Uterus (tissue), 4 donors: ENCODE results near the gene CTIF. TPM values are rescaled to one million over a fixed set of nuclear protein-coding genes. Genes with fewer than 3 reads are reported as not detected.

Experiments used
- DNase-seq, 2 donors: peaks; one replicate each; pipeline ENCODE4 v3.0.0-alpha.2; 2019 to 2020
- H3K27ac ChIP-seq, 2 donors: fragments of 200-600 bp; sonication (generic); 1 replicate in 1 of 2; 2 replicates in 1 of 2; pipeline ENCODE4 v1.5.1; 2016 to 2018
- H3K27me3 ChIP-seq, 2 donors: fragments of 200-600 bp; sonication (generic); one replicate each; pipeline ENCODE4 v1.5.1; 2018 to 2019; ENCODE audit warnings: control low read depth in 1 of 2
- H3K36me3 ChIP-seq, 2 donors: fragments of 200-600 bp; sonication (generic); one replicate each; pipeline ENCODE4 v1.5.1; 2019; ENCODE audit warnings: control low read depth in 1 of 2
- H3K4me1 ChIP-seq, 2 donors: fragments of 200-600 bp; sonication (generic); one replicate each; pipeline ENCODE4 v1.5.1; 2018 to 2019; ENCODE audit warnings: control low read depth in 1 of 2
- H3K4me3 ChIP-seq, 2 donors: fragments of 200-600 bp; sonication (generic); 1 replicate in 1 of 2; 2 replicates in 1 of 2; pipeline ENCODE4 v1.5.1; 2018 to 2019; ENCODE audit warnings: mild to moderate bottlenecking in 1 of 2
- H3K9me3 ChIP-seq, 2 donors: fragments of 200-600 bp; sonication (generic); one replicate each; pipeline ENCODE4 v1.5.1; 2019; ENCODE audit warnings: control low read depth in 1 of 2
- POLR2A ChIP-seq, 2 donors: fragments of 450-650 bp; IDR thresholded peaks; one replicate each; pipeline ENCODE4 v1.6.1; 2016; ENCODE audit warnings: antibody characterized with exemption in 2 of 2, mild to moderate bottlenecking in 1 of 2, moderate library complexity in 1 of 2
- intact Hi-C: fragments of 100-400 bp; cut with DNase I; formaldehyde crosslinking; loops from one replicate; pipeline ENCODE4 v1.15.1; 2023; ENCODE audit warnings: low total_unique reads
- total RNA-seq, 4 donors: library from RNA; depleted of rRNA in 3 of 4; stranded (reverse); fragments of >200 nt in 3 of 4; gene quantifications; one replicate each; pipeline versions ENCODE4 v1.1.0 to v1.2.4, GENCODE V29; 2014 to 2023
- TF ChIP-seq, protein P1 (sequence below), 4 experiments: fragments of 200-600 bp in 2 of 4; fragments of 450-650 bp in 2 of 4; sonication (generic) in 2 of 4; IDR thresholded peaks; one replicate each; pipeline ENCODE4 v1.5.1; 2016 to 2019; ENCODE audit warnings: antibody characterized with exemption in 4 of 4, mild to moderate bottlenecking in 2 of 4, moderate library complexity in 1 of 4
- donor health status: DM: yes; HTN: yes; CAD: no.

CTIF gene
- total RNA-seq, 4 donors from 2014 or later: 11.3 to 94.3 (median 48.0) TPM

DNA sequence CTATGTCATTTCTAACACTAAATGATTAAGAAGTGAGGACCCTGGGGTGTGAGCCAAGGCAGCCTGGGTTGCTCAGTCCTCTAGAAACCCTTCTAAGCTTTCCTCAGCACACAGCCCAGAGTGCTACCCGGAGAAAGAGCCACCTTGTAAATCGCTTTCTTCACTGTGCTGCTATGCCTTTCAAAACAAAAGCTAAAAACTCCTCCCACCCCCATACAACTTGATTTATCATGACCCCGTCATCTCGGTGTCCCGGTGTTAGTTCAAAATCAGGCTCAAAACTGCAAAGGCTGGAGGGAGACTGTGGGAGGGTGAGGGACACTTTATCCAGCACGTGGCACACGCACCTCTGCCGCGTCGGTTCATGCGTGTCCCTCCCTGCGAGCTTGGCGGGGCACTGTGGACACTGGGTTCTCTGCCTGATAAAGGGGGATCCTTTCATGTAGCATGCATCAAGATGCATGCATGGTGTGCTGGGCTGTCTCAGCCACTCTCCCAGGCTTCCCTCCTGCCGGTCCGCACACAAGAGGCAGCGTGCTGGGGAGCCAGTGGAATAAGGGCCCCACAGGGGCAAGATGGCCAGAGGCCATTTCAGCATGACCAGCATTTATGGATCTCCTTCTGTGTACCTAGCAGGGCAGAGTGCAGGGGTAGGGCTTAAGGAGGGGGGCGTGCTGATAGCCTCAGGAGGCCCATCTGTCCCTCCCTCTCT, 241.5 kb downstream of the CTIF start:
- H3K4me1 ChIP-seq: peaks cover 0 to 30% of the 10 kb centered on the region in 2 donors
- H3K4me3 ChIP-seq: no peak overlapping the region
- no peaks in the 10 kb centered on the region for H3K36me3 ChIP-seq
- peak overlapping the region; percentile 69 to 72 for H3K27ac ChIP-seq
- intact Hi-C loops: no loop called here
- no peak for TF ChIP-seq POLR2A (IDR thresholded peaks at IDR 0.05)
- TF ChIP-seq, protein P1, sequence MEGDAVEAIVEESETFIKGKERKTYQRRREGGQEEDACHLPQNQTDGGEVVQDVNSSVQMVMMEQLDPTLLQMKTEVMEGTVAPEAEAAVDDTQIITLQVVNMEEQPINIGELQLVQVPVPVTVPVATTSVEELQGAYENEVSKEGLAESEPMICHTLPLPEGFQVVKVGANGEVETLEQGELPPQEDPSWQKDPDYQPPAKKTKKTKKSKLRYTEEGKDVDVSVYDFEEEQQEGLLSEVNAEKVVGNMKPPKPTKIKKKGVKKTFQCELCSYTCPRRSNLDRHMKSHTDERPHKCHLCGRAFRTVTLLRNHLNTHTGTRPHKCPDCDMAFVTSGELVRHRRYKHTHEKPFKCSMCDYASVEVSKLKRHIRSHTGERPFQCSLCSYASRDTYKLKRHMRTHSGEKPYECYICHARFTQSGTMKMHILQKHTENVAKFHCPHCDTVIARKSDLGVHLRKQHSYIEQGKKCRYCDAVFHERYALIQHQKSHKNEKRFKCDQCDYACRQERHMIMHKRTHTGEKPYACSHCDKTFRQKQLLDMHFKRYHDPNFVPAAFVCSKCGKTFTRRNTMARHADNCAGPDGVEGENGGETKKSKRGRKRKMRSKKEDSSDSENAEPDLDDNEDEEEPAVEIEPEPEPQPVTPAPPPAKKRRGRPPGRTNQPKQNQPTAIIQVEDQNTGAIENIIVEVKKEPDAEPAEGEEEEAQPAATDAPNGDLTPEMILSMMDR (IDR thresholded peaks at IDR 0.05): no peak
- DNase-seq: peak in 1 of 2 donors; percentile 41
- no peaks in the 10 kb centered on the region for H3K9me3 ChIP-seq
- no peaks in the 10 kb centered on the region for H3K27me3 ChIP-seq

DNA sequence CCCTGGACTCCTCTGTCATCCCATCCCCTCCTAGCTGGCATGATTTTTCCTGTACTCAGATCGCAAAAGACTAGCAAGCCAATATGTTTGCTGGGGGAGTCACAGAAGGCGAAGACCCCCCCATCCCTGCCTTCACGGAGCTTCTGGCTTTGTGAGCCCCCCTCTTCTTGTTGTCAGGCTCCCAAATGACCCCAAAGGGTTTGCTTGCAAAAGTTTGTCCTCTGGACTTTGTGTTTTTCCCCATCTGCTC, 242.0 kb downstream of the CTIF start:
- DNase-seq: no peak
- Histone ChIP-seq H3K4me3 (no peak overlapping the region), H3K9me3 (no peaks in the 10 kb centered on the region), H3K36me3 (no peaks in the 10 kb centered on the region), H3K27me3 (no peaks in the 10 kb centered on the region), H3K27ac (peak overlapping the region; percentile 69 to 72), H3K4me1 (peaks cover 0 to 30% of the 10 kb centered on the region in 2 donors)
- intact Hi-C loops: no loop called here
- TF ChIP-seq POLR2A (IDR thresholded peaks at IDR 0.05): no peak
- TF ChIP-seq, protein P1 (IDR thresholded peaks at IDR 0.05): no peak

DNA sequence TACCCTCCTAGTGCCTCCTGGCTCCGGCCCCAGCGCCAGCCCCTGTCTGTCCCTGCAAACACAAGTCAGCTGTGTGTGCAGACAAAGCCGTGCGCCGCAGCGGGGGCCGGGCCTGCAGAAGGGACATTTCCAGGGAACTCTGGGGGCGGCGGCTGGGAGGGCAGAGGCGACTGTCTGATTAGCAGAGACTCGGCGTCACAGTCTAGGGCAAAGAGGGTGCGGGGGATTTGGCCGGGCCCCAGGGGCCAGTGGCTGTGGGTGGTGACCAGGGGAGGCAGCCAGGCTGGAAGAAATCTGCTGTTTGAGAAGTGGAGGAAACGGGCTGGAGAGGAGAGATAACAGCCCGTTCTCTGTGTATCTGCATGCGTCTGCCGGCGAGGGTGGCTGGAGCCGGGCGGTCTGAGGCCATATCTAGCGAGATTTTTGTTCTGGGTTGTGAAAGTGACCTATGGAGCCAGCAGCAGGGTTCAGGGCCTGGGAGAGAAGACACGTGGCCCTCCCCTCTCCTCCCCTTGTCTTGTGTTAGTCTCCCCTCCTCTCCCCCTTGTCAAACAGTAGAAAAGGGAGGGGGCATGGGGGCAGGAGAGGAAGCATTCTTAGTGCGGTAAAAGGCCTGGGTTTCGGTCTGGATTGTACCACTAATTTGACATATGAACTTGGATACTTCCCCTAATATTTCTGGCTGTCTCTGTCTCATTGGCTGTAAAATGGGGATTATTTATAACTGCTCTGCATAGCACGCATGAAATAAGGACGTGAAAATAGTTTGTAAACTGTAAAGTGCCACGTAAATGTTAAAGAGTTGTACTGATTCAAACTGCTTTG, 242.5 kb downstream of the CTIF start:
- Histone ChIP-seq H3K27ac (peak overlapping the region; percentile 69 to 72), H3K4me3 (peak overlapping the region in 1 of 2 donors; percentile 10), H3K36me3 (no peaks in the 10 kb centered on the region), H3K4me1 (peaks cover 0 to 30% of the 10 kb centered on the region in 2 donors), H3K27me3 (no peaks in the 10 kb centered on the region), H3K9me3 (no peaks in the 10 kb centered on the region)
- DNase-seq: peak; percentile 68 to 70
- TF ChIP-seq, protein P1 (IDR thresholded peaks at IDR 0.05): no peak
- TF ChIP-seq POLR2A (IDR thresholded peaks at IDR 0.05): no peak
- intact Hi-C loops: no loop called here

DNA sequence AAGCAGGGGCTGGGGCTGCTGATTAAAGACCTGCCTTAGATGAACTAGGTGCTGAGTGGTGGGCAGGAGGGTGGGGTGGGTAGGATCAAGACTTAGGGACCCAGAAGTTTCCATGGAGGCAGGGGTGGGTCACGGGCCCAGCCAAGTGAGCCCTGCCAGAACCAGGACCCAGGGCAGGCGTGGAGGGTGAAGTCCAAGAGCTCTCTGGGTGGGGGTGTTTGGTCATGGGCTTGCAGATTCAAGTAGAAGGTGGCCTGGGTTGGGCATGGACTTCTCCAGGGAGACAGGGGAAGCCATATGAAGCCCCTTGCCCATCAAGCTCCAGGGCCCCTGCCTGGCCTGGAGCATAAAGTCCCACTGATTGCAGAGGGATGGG, 243.1 kb downstream of the CTIF start:
- Histone ChIP-seq H3K4me3 (no peak overlapping the region), H3K27ac (peak overlapping the region; percentile 69 to 72), H3K36me3 (no peaks in the 10 kb centered on the region), H3K4me1 (peaks cover 0 to 30% of the 10 kb centered on the region in 2 donors), H3K9me3 (no peaks in the 10 kb centered on the region), H3K27me3 (no peaks in the 10 kb centered on the region)
- intact Hi-C loops: no loop called here
- DNase-seq: no peak
- TF ChIP-seq, protein P1 (IDR thresholded peaks at IDR 0.05): no peak
- no peak for TF ChIP-seq POLR2A (IDR thresholded peaks at IDR 0.05)

DNA sequence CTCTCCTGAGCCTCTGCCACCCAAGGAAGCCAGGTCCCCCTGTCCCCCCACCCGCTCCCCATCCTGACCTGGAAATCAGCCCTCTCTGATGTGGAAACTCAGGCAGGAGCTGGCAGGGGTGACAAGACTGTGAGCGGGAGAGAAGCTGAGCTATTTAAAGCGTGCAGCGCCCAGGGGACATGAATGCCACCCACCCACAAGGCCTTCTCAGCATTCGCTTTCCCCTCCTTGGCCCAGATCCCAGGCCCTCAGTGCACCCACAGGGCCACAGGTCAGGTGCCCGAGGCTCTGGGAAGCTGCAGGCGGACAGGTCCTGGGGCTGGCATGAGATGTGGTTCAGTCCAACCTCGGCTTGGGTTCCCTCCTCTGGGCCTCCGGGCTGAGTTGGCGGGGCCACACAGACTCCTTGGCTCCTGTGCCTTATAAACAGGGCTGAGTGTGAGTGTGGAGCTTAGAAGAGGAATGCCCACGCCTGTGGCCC, 243.6 kb downstream of the CTIF start:
- no peaks in the 10 kb centered on the region for H3K27me3 ChIP-seq
- peaks cover 0 to 30% of the 10 kb centered on the region in 2 donors for H3K4me1 ChIP-seq
- H3K27ac ChIP-seq: peak overlapping the region; percentile 69 to 72
- intact Hi-C loops: no loop called here
- H3K36me3 ChIP-seq: no peaks in the 10 kb centered on the region
- no peak overlapping the region for H3K4me3 ChIP-seq
- DNase-seq: peak in 1 of 2 donors; percentile 43
- H3K9me3 ChIP-seq: no peaks in the 10 kb centered on the region
- TF ChIP-seq POLR2A (IDR thresholded peaks at IDR 0.05): no peak
- TF ChIP-seq, protein P1 (IDR thresholded peaks at IDR 0.05): no peak
